Stimulated activated CD8-positive, alpha-beta memory T cell treated with anti-CD3 and anti-CD28 coated beads, Interleukin-15, amount 100 ng/mL, for 4 hours (primary cell): ENCODE data around the gene CTSH.

Source experiments
- DNase-seq, 2 donors: peaks; one replicate each; pipeline ENCODE4 v3.0.0-alpha.2; 2020; ENCODE audit warnings: low read depth in 2 of 2

The CTSH gene, protein sequence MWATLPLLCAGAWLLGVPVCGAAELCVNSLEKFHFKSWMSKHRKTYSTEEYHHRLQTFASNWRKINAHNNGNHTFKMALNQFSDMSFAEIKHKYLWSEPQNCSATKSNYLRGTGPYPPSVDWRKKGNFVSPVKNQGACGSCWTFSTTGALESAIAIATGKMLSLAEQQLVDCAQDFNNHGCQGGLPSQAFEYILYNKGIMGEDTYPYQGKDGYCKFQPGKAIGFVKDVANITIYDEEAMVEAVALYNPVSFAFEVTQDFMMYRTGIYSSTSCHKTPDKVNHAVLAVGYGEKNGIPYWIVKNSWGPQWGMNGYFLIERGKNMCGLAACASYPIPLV

GRCh38 chr15:78944669-78945407 is at the start of gene CTSH:
Gene CTSH (minus strand): TSS chr15:78945046. CDS start chr15:78944981, 65 bp downstream.
- DNase-seq, result peak; percentile 46 to 50

GRCh38 chr15:78993931-78994530 is 49.2 kb upstream of the CTSH start:
- no peak for DNase-seq

DNA sequence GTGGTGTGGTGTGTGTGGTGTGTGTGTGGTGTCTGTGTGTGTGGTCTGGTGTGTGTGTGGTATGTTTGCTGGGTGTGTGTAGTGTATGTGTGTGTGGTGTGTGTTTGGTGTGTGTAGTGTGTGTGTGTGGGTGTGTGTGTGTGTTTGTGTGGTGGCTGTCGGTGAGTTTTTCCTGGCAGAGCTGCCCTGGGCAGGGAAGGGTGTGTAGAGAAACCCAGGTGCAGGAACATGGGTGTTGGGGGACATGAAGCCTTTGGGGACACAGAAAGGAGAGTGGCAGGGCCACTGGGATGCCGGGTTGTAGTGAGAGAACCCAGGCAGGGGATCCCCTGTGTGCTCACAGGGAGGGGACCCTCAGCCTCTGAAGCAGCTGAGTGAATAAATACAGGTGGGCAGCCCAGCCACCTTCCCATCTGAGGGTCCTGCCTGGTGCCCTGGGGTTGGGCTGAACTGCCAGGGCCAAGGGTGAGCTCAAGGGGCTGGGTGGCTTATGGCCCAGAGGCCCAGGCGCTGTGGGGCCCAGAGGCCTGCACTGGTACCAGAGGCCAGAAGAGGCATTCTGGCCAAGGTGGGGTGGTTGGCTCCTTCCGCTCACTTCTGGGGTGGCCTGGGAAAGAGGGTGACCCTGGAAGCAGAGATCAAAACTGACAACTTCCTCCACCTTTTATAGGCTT is 48.5 kb upstream of the CTSH start:
- DNase-seq, result no peak

- DNase-seq, result no peak
These were observed 47.8 kb upstream of the CTSH start for GRCh38 chr15:78992416-78993256.

GRCh38 chr15:78991879-78992278 is 47.0 kb upstream of the CTSH start:
- DNase-seq, result no peak

DNA sequence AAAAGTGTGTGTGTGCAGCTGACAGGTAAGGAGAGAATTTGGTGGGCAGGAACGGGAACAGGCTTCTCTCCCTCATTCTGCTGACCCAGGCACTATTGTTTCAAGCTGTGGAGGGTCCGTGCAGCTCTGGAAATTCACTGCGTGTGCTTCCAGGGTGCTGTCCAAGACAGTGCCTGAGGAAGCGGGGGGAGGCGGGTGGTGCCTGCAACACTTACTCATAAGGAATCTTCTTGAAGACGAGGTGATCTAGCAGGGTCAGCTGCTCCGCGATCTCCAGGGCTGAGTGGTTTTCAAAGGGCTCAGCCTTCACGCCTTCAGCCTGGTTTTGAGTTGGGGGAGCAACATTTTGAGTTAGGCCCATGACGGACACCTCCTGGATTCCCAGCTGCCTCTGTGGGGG is 46.6 kb upstream of the CTSH start:
- DNase-seq, result no peak

DNA sequence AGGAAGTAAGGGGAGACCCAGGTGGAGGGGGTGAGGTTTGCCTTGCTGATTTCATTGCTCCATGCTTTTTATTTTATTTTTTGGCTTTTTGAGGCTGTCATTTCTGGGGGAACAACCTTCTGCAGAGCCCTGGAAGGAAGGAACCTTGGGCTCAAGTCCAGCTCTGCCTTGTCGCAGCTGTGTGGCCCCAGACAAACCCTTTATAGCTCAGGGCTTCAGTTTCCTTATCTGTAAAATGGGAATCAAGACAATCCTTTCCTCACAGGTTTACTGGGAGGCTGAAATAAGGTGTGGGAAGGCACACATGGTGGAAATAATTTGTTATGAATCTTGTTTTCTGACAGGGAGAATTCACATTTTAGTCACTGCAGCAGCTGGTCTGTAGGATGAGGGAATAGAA is 45.4 kb upstream of the CTSH start:
- DNase-seq, result no peak

DNA sequence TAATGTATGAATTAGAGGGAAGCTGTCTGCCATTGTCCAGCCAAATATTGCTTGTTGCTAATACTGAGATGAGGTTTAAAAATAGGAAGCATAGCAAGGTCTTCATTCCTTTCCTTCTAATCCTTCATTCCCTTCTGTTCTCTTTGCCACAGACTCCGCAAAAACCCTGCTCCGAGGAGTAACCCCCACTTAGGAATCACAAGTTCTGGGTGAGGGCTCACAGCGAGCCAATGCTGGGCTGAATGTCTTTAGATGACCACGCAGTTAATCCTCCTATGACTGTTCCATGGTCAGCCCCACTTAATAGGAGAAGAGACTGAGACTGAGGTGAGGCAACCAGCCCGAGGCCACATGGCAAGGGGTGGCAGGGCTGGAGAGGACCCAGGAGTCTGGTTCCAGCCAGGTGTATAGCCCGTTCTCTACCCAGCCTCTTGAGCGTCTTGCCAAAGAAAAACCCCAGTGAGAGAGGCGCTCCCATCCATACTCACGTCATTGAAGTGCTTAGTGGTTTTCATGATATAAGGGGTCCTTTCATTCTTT is 44.9 kb upstream of the CTSH start:
- DNase-seq, result no peak

- DNase-seq, result no peak
These were observed 43.6 kb upstream of the CTSH start for GRCh38 chr15:78988361-78988911.

DNA sequence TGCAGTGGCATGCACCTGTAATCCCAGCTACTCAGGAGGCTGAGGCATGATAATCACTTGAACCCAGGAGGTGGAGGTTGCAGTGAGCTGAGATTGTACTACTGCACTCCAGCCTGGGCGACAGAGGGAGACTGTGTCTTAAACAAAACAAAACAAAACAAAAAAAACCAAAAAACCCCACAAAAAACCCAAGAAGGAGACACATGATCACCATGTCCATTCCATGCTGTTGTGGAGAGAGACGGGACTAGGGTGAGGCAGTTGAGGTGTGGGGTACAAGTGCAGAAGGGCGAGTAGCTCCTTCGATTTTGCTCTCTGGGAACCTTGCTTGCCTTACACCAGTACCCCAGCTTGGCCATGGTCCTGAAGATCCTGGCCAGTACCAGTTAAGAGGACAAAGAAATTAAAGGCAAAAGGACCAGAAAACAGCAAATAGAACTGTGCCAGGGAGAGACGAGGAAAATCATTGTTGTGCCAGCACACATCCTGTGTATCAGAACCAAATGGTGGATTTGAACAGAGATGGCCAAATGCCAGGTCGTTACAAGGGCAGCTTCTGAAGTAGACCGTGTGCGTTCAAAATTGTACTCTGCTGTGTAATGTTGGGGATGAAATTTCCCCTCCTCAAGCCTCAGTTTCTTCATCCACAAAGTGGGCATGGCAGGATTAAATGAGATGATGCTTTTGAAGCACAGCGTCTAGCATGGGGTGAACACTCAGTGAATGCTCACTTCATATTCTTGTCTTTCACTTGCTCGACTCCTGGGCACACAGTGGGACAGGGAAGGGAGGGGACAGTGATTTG is 42.9 kb upstream of the CTSH start:
- DNase-seq, result no peak

GRCh38 chr15:78985859-78986475 is 41.1 kb upstream of the CTSH start:
- DNase-seq, result no peak

DNA sequence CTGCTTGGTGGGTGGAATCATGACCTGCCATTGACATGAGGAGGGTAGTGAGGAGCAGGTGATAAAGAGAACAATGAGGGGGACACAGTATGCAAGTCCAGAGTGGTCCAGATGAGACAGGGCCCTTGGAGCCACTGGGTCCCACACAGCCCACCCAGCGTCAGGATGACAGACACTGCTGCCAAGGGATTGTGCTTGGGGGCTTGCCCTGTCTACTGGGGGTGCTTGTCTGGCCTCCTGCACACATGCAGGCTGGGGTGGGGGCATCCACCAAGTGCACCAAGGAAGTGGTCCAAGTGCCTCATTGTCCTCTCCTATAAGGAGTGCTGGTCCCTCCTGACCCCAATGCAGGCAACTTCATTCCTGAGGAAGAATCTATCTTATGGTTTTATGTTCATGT is 39.2 kb upstream of the CTSH start:
- no peak for DNase-seq

GRCh38 chr15:78983146-78983918 is 38.5 kb upstream of the CTSH start:
- DNase-seq, result no peak

GRCh38 chr15:78982736-78983135 is 37.9 kb upstream of the CTSH start:
- DNase-seq, result no peak

- no peak for DNase-seq
These were observed 36.9 kb upstream of the CTSH start for GRCh38 chr15:78981532-78982313.

DNA sequence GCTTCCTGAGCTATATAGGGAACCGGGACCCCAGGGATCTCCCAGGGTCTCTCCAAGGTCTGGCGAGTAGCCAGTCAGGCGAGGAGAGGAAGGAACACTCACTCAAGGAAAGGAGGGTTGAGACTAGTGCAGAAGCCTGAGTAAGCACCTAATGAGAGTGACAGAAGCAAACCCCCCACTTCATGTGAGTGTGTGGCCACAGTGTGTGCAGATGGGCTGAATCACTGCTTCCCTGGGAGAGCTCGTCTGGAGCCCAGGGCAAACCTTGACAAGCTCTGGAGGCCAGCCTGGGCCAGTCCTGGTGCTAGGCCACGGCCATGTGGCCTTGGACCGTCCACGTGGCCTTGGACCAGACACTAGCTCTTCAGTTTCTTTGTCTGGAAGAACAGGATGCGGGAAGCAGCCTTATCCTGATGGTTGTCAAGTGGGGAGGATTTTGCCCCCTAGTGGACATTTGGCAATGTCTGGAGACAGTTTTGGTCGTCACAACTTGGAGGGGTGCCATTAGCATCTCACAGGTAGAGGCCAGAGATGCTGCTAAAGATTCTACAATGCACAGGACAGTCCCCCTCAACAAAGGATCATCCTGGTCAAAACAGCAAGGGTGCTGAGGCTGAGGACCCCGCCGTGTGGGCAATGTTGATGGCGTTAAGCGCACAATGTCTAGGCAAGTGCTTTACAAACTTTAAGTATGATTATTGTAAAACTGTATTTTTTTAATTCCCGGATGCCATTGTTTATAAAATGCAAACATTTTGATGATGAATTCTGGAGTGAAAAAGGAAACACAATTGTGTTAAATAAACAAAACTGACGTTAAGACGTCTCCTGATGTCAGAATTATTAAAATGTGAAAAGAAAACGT is 34.8 kb upstream of the CTSH start:
- DNase-seq, result no peak

GRCh38 chr15:78978601-78979179 is 33.8 kb upstream of the CTSH start:
- DNase-seq, result no peak
